HepG2 (cell line): ENCODE data around the gene ARGLU1. TPM values are rescaled to one million over a fixed set of nuclear protein-coding genes. Genes with fewer than 3 reads are reported as not detected.

ENCODE experiments used
- ATAC-seq: fragments of 200-7000 bp; cut with Tn5 transposase; 3 replicates; pipeline ENCODE4 v1.9.1; 2020; ENCODE audit warnings: mild to moderate bottlenecking, moderate library complexity
- BruUV-seq: library from RNA; stranded (reverse); fragments of 400-500 nt; replicated peaks from 2 replicates; lab custom pipeline; 2021; lab: Mats Ljungman, UMichigan
- CTCF ChIA-PET: fragments of 300-600 bp; formaldehyde crosslinking; extraction: SDS; loops from one replicate; lab custom pipeline; 2021; ENCODE audit warnings: low total read pairs, inconsistent platforms, low intra/inter-chr PET ratio; lab: Yijun Ruan, JAX
- POLR2A ChIA-PET: fragments of 350-600 bp; sonication (Branson Sonifier 250); formaldehyde crosslinking; loops from one replicate; lab custom pipeline; 2020; ENCODE audit warnings: antibody characterized with exemption, inconsistent platforms; lab: Yijun Ruan, JAX
- DNase-seq: peaks from one replicate; pipeline ENCODE4 v3.0.0-alpha.2; 2015; ENCODE audit warnings: low spot score
- FAIRE-seq: peaks from 3 replicates; lab custom pipeline; 2011; peaks lifted over from hg19 to GRCh38; lab: Jason Lieb, UNC
- H2AFZ ChIP-seq: one replicate; pipeline ENCODE4 v1.6.1; 2011; ENCODE audit warnings: low read length, inconsistent platforms
- H3K27ac ChIP-seq: fragments of 300-600 bp; 3 replicates; pipeline ENCODE4 v1.8.0; 2011; ENCODE audit warnings: mixed run types, mild to moderate bottlenecking, mixed read lengths, low read length, inconsistent platforms; ENCODE audit not compliant: insufficient read depth; ENCODE audit errors: extremely low read length
- H3K27me3 ChIP-seq, 2 experiments: fragments of 200-600 bp in 1 of 2; 2 replicates in 1 of 2; 3 replicates in 1 of 2; pipeline versions ENCODE4 v1.6.0 to v1.8.0; 2011; ENCODE audit warnings: low read length in 2 of 2, mild to moderate bottlenecking in 2 of 2, moderate library complexity in 2 of 2, inconsistent platforms in 1 of 2; ENCODE audit not compliant: insufficient read depth in 2 of 2, control insufficient read depth in 1 of 2
- H3K36me3 ChIP-seq, 2 experiments: fragments of 200-600 bp in 1 of 2; replicated peaks in 1 of 2; 2 replicates in 1 of 2; 3 replicates in 1 of 2; pipeline versions ENCODE4 v1.5.1 to v1.8.0; 2011; ENCODE audit warnings: low read length in 2 of 2, inconsistent platforms in 1 of 2; ENCODE audit not compliant: insufficient read depth in 2 of 2, control insufficient read depth in 1 of 2
- H3K4me1 ChIP-seq: 2 replicates; pipeline ENCODE4 v1.5.1; 2012; ENCODE audit warnings: low read length, inconsistent platforms; ENCODE audit not compliant: insufficient read depth
- H3K4me2 ChIP-seq: 2 replicates; pipeline ENCODE4 v1.6.0; 2011; ENCODE audit warnings: low read depth, low read length, inconsistent platforms
- H3K4me3 ChIP-seq, 3 experiments: fragments of 200-600 bp in 1 of 3; sonication (generic), shearing (Covaris generic) in 1 of 3; replicated peaks in 1 of 3; 2 replicates each; pipeline ENCODE4 v1.5.1; 2011 to 2016; ENCODE audit warnings: low read length in 3 of 3, inconsistent platforms in 2 of 3, low read depth in 2 of 3, mild to moderate bottlenecking in 2 of 3, control low read depth in 1 of 3, mixed read lengths in 1 of 3; ENCODE audit not compliant: insufficient read depth in 1 of 3
- H3K79me2 ChIP-seq: one replicate; pipeline ENCODE4 v1.6.1; 2011; ENCODE audit warnings: low read length, inconsistent platforms; ENCODE audit not compliant: insufficient read depth
- H3K9ac ChIP-seq: 2 replicates; pipeline ENCODE4 v1.6.0; 2011; ENCODE audit warnings: mild to moderate bottlenecking, low read depth, low read length, inconsistent platforms; ENCODE audit not compliant: insufficient read depth
- H3K9me3 ChIP-seq: 2 replicates; pipeline ENCODE4 v1.5.1; 2012; ENCODE audit warnings: mild to moderate bottlenecking, low read length
- H4K20me1 ChIP-seq: 2 replicates; pipeline ENCODE4 v1.6.0; 2011; ENCODE audit warnings: inconsistent platforms, mild to moderate bottlenecking, low read length, moderate library complexity; ENCODE audit not compliant: insufficient read depth
- ATF7 ChIP-seq, 2 experiments: fragments of 450-650 bp in 1 of 2; sonication (generic) in 1 of 2; formaldehyde crosslinking in 1 of 2; IDR thresholded peaks; 2 replicates each; pipeline versions ENCODE4 v1.4.0 to v1.6.1; 2016 to 2020; ENCODE audit warnings: antibody characterized with exemption in 1 of 2, mild to moderate bottlenecking in 1 of 2, missing genetic modification reagents in 1 of 2
- CREM ChIP-seq, 2 experiments: sonication (generic) in 1 of 2; formaldehyde crosslinking in 1 of 2; IDR thresholded peaks; 2 replicates each; pipeline versions ENCODE4 v1.4.0 to v1.6.1; 2016 to 2020; ENCODE audit warnings: antibody characterized with exemption in 1 of 2, mild to moderate bottlenecking in 1 of 2, missing genetic modification reagents in 1 of 2
- HOXA5 ChIP-seq: sonication (generic); formaldehyde crosslinking; IDR thresholded peaks from 2 replicates; pipeline ENCODE4 v1.4.0; 2020; ENCODE audit warnings: missing genetic modification reagents
- HOXA9 ChIP-seq: sonication (generic); formaldehyde crosslinking; IDR thresholded peaks from 2 replicates; pipeline ENCODE4 v1.8.1; 2022; ENCODE audit warnings: missing genetic modification reagents, mild to moderate bottlenecking, moderate library complexity, borderline replicate concordance
- KAT8 ChIP-seq: IDR thresholded peaks from 2 replicates; pipeline ENCODE4 v1.6.1; 2016; ENCODE audit warnings: missing genetic modification reagents, missing compliant biosample characterization
- KMT2B ChIP-seq: IDR thresholded peaks from 2 replicates; pipeline ENCODE4 v1.6.1; 2016; ENCODE audit warnings: missing genetic modification reagents, missing compliant biosample characterization
- MED8 ChIP-seq: sonication (generic); formaldehyde crosslinking; IDR thresholded peaks from 2 replicates; pipeline ENCODE4 v1.8.1; 2023; ENCODE audit warnings: mild to moderate bottlenecking, missing genetic modification reagents; ENCODE audit not compliant: insufficient replicate concordance
- PHF8 ChIP-seq: sonication (generic); formaldehyde crosslinking; IDR thresholded peaks from 2 replicates; pipeline ENCODE4 v1.5.0; 2020; ENCODE audit warnings: missing genetic modification reagents
- POLR2A ChIP-seq, 2 experiments: IDR thresholded peaks; 2 replicates each; pipeline ENCODE4 v1.6.1; 2011; ENCODE audit warnings: low read depth in 2 of 2, low read length in 2 of 2, mild to moderate bottlenecking in 1 of 2, moderate library complexity in 1 of 2; ENCODE audit not compliant: insufficient read depth in 1 of 2
- TCF7 ChIP-seq: sonication (generic); IDR thresholded peaks from 2 replicates; pipeline ENCODE4 v1.6.1; 2016; ENCODE audit warnings: antibody characterized with exemption, low read depth
- ZBTB10 ChIP-seq: sonication (generic); formaldehyde crosslinking; IDR thresholded peaks from 2 replicates; pipeline ENCODE4 v1.4.0; 2020; ENCODE audit warnings: missing genetic modification reagents, borderline replicate concordance
- ZBTB20 ChIP-seq: sonication (generic); formaldehyde crosslinking; IDR thresholded peaks from 2 replicates; pipeline ENCODE4 v1.8.1; 2023; ENCODE audit warnings: missing genetic modification reagents, low read depth, mild to moderate bottlenecking, borderline replicate concordance
- ZKSCAN8 ChIP-seq: IDR thresholded peaks from 2 replicates; pipeline ENCODE4 v1.6.1; 2016; ENCODE audit warnings: borderline replicate concordance, missing genetic modification reagents, missing compliant biosample characterization
- ZNF501 ChIP-seq: sonication (generic); formaldehyde crosslinking; IDR thresholded peaks from 2 replicates; pipeline ENCODE4 v1.5.1; 2020; ENCODE audit warnings: mild to moderate bottlenecking, moderate library complexity, missing genetic modification reagents
- ZNF790 ChIP-seq: sonication (generic); formaldehyde crosslinking; IDR thresholded peaks from 2 replicates; pipeline ENCODE4 v1.8.0; 2022; ENCODE audit warnings: missing genetic modification reagents, mild to moderate bottlenecking, borderline replicate concordance
- ZSCAN12 ChIP-seq: sonication (generic); formaldehyde crosslinking; IDR thresholded peaks from 2 replicates; pipeline ENCODE4 v1.9.0; 2021; ENCODE audit warnings: mild to moderate bottlenecking, missing genetic modification reagents
- ZSCAN25 ChIP-seq: sonication (generic); formaldehyde crosslinking; IDR thresholded peaks from 2 replicates; pipeline ENCODE4 v1.8.0; 2022; ENCODE audit warnings: mild to moderate bottlenecking, missing genetic modification reagents
- WGBS: methylation state at CpG from one replicate; pipeline ENCODE4 v1.1.6; 2017; ENCODE audit warnings: low lambda C conversion rate; 5-methylcytosine and 5-hydroxymethylcytosine counted together
- in situ Hi-C: cut with HindIII; loops from 2 replicates; pipeline ENCODE4 v1.10.0; 2017; ENCODE audit warnings: low pct_unique_long_range_greater_than_20kb; ENCODE audit not compliant: extremely low pct_ligation_motif_present
- intact Hi-C: fragments of 100-400 bp; cut with micrococcal nuclease; formaldehyde crosslinking; loops from one replicate; pipeline ENCODE4 v1.10.0; 2022; ENCODE audit not compliant: unreplicated experiment
- polyA plus RNA-seq, 8 experiments: library from polyadenylated mRNA; depleted of rRNA in 3 of 8; stranded (reverse) in 7 of 8; unstranded in 1 of 8; fragments of >200 nt; fragmentation: Illumina TruSeq in 4 of 8; extraction: Trizol in 4 of 8; gene quantifications; 2 replicates each; pipeline versions ENCODE4 v1.2.1 to v1.2.3, GENCODE V29; 2011 to 2016; ENCODE audit warnings: low read depth in 4 of 8, missing spikeins in 1 of 8, mixed read lengths in 1 of 8; ENCODE audit not compliant: insufficient read depth in 1 of 8
- total RNA-seq, 5 experiments: library from RNA; depleted of rRNA; stranded (reverse); fragments of >200 nt; fragmentation: Illumina TruSeq; extraction: Trizol; gene quantifications; 2 replicates each; pipeline ENCODE4 v1.2.3, GENCODE V29; 2016; ENCODE audit warnings: low read depth in 1 of 5
- TF ChIP-seq, protein P1 (sequence below): sonication (generic); formaldehyde crosslinking; IDR thresholded peaks from 2 replicates; pipeline ENCODE4 v1.8.0; 2023; ENCODE audit warnings: mild to moderate bottlenecking, missing genetic modification reagents

ARGLU1 gene
- total and polyA plus RNA-seq, 2 of the 13 experiments (the other 11 are each of a cell fraction or from before 2014, with no cell fraction given): 47.1 to 70.6 TPM

GRCh38 chr13:106540613-106541012 is 27.3 kb downstream of the ARGLU1 start:
- H3K27me3 ChIP-seq: 0 out of 5 replicates have a peak, but pooled peaks cover 0 to 3% of the 10 kb centered on the region in 2 experiments
- ChIA-PET CTCF (no interaction called here), POLR2A (no interaction called here)
- 96% methylated on average over 4 of the region's 4 CpGs for WGBS
- in situ Hi-C loops: loop anchor here (25.0 kb wide), 2 partner anchors 1128 to 1978 kb away; no protein-coding TSS in a partner anchor
- no peak overlapping the region for H2AFZ ChIP-seq
- H3K4me3 ChIP-seq: no peak overlapping the region
- H3K9ac ChIP-seq: no peak overlapping the region
- DNase-seq: no peak
- no peak overlapping the region for H3K4me2 ChIP-seq
- H3K4me1 ChIP-seq: peaks cover 7% of the 10 kb centered on the region
- H3K9me3 ChIP-seq: no peaks in the 10 kb centered on the region
- no peak overlapping the region for H3K27ac ChIP-seq
- ATAC-seq: no peak
- TF ChIP-seq ZBTB20: no peak
- TF ChIP-seq KMT2B: no peak
- no peak for TF ChIP-seq ZNF790 (CRISPR knock-in tag)
- TF ChIP-seq TCF7: no peak
- TF ChIP-seq PHF8 (CRISPR knock-in tag): no peak
- TF ChIP-seq POLR2A (IDR thresholded peaks at IDR 0.05; ENCODE audit: insufficient read depth in 1 of 2, low read depth in 2 of 2, low read length in 2 of 2): no peak
- TF ChIP-seq, protein P1, sequence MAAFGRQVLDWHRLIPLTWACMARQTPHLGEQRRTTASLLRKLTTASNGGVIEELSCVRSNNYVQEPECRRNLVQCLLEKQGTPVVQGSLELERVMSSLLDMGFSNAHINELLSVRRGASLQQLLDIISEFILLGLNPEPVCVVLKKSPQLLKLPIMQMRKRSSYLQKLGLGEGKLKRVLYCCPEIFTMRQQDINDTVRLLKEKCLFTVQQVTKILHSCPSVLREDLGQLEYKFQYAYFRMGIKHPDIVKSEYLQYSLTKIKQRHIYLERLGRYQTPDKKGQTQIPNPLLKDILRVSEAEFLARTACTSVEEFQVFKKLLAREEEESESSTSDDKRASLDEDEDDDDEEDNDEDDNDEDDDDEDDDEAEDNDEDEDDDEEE (CRISPR knock-in tag): no peak
- no peak for TF ChIP-seq ZSCAN25 (CRISPR knock-in tag)
- no peak for TF ChIP-seq ZSCAN12 (CRISPR knock-in tag)
- no peak for TF ChIP-seq ZBTB10 (CRISPR knock-in tag)
- no peak for TF ChIP-seq ATF7 (IDR thresholded peaks at IDR 0.05)
- TF ChIP-seq ATF7 (CRISPR knock-in tag; IDR thresholded peaks at IDR 0.05): no peak
- TF ChIP-seq HOXA9 (CRISPR knock-in tag): no peak
- no peak for TF ChIP-seq ZKSCAN8 (CRISPR knock-in tag)
- TF ChIP-seq ZNF501: no peak
- no peak for TF ChIP-seq CREM (IDR thresholded peaks at IDR 0.05)
- TF ChIP-seq CREM (CRISPR knock-in tag; IDR thresholded peaks at IDR 0.05): no peak
- no peak for TF ChIP-seq MED8 (CRISPR knock-in tag)
- no peak for TF ChIP-seq HOXA5 (CRISPR knock-in tag)
- no peak for TF ChIP-seq KAT8
- intact Hi-C loops: no loop called here
- FAIRE-seq: no peak
- no peaks in the 10 kb centered on the region for H4K20me1 ChIP-seq
- H3K36me3 ChIP-seq: peaks cover 0 to 17% of the 10 kb centered on the region in 2 experiments
- no TSS peak for BruUV-seq
- H3K79me2 ChIP-seq: no peaks in the 10 kb centered on the region
